GM23338 (cell line): Measurements from ENCODE around the gene SUCLG1. TPM values are rescaled to one million over a fixed set of nuclear protein-coding genes. Genes with fewer than 3 reads are reported as not detected.

Source experiments
- ATAC-seq: fragments of 200-7000 bp; cut with Tn5 transposase; 3 replicates; pipeline ENCODE4 v1.9.1; 2020
- DNase-seq: peaks from one replicate; pipeline ENCODE4 v3.0.0-alpha.2; 2015; ENCODE audit warnings: low spot score
- H2AFZ ChIP-seq: fragments of 200-600 bp; sonication (generic); 2 replicates; pipeline ENCODE4 v1.8.0; 2016; ENCODE audit warnings: antibody characterized with exemption, mild to moderate bottlenecking, moderate library complexity
- H3F3A ChIP-seq: fragments of 200-600 bp; sonication (generic); replicated peaks from 2 replicates; pipeline ENCODE4 v1.8.0; 2017; ENCODE audit warnings: antibody characterized with exemption, mixed run types, low read depth
- H3K27ac ChIP-seq: fragments of 200-600 bp; sonication (generic); 2 replicates; pipeline ENCODE4 v1.6.1; 2016; ENCODE audit warnings: low read depth
- H3K27me3 ChIP-seq: fragments of 200-600 bp; sonication (generic); 2 replicates; pipeline ENCODE4 v1.8.0; 2016; ENCODE audit warnings: mild to moderate bottlenecking, mixed run types, moderate library complexity; ENCODE audit not compliant: insufficient read depth
- H3K36me3 ChIP-seq: fragments of 200-600 bp; sonication (generic); 2 replicates; pipeline ENCODE4 v1.8.0; 2016; ENCODE audit warnings: mild to moderate bottlenecking; ENCODE audit not compliant: insufficient read depth
- H3K4me1 ChIP-seq: fragments of 200-600 bp; sonication (generic); 2 replicates; pipeline ENCODE4 v1.8.0; 2016; ENCODE audit warnings: mild to moderate bottlenecking, moderate library complexity; ENCODE audit not compliant: insufficient read depth
- H3K4me2 ChIP-seq: fragments of 200-600 bp; sonication (generic); 2 replicates; pipeline ENCODE4 v1.7.1; 2017; ENCODE audit warnings: mixed run types
- H3K4me3 ChIP-seq: fragments of 200-600 bp; sonication (generic); 2 replicates; pipeline ENCODE4 v1.6.1; 2016; ENCODE audit warnings: mixed run types
- H3K79me2 ChIP-seq: fragments of 200-600 bp; sonication (generic); replicated peaks from 2 replicates; pipeline ENCODE4 v1.8.0; 2017; ENCODE audit warnings: mild to moderate bottlenecking; ENCODE audit not compliant: insufficient read depth
- H3K9me2 ChIP-seq: fragments of 200-600 bp; sonication (generic); 2 replicates; pipeline ENCODE4 v1.8.0; 2017; ENCODE audit not compliant: insufficient read depth
- H4K20me1 ChIP-seq: fragments of 200-600 bp; sonication (generic); replicated peaks from 2 replicates; pipeline ENCODE4 v1.8.0; 2017; ENCODE audit warnings: mild to moderate bottlenecking; ENCODE audit not compliant: insufficient read depth
- H3K27ac Mint-ChIP-seq: 2 replicates; pipeline ENCODE4 v1.8.0; 2020; ENCODE audit warnings: inconsistent platforms, mild to moderate bottlenecking, moderate library complexity, mixed read lengths
- H3K27me3 Mint-ChIP-seq: 3 replicates; pipeline ENCODE4 v1.8.0; 2022; ENCODE audit warnings: low read depth, mild to moderate bottlenecking, moderate library complexity, mixed read lengths, inconsistent platforms; ENCODE audit not compliant: insufficient read depth, poor library complexity
- H3K36me3 Mint-ChIP-seq: 3 replicates; pipeline ENCODE4 v1.8.0; 2021; ENCODE audit warnings: low read depth, mild to moderate bottlenecking, inconsistent platforms, moderate library complexity, mixed read lengths
- H3K4me1 Mint-ChIP-seq: 3 replicates; pipeline ENCODE4 v1.8.0; 2020; ENCODE audit warnings: mild to moderate bottlenecking, inconsistent platforms, mixed read lengths
- H3K4me3 Mint-ChIP-seq: 3 replicates; pipeline ENCODE4 v1.8.0; 2021; ENCODE audit warnings: moderate library complexity, mild to moderate bottlenecking, inconsistent platforms, mixed read lengths
- H3K9me3 Mint-ChIP-seq: 3 replicates; pipeline ENCODE4 v1.8.0; 2020; ENCODE audit warnings: moderate library complexity, mild to moderate bottlenecking, inconsistent platforms, mixed read lengths
- ETS1 ChIP-seq: IDR thresholded peaks from 2 replicates; pipeline ENCODE4 v1.6.1; 2016; ENCODE audit warnings: antibody characterized with exemption
- EZH2 ChIP-seq: fragments of 200-600 bp; sonication (generic); IDR thresholded peaks from one replicate; pipeline ENCODE4 v1.8.0; 2017; ENCODE audit warnings: antibody characterized with exemption, mild to moderate bottlenecking, low read depth; ENCODE audit not compliant: unreplicated experiment
- POLR2AphosphoS5 ChIP-seq: IDR thresholded peaks from 2 replicates; pipeline ENCODE4 v1.6.1; 2016; ENCODE audit warnings: antibody characterized with exemption, low read depth
- STAT1 ChIP-seq: IDR thresholded peaks from one replicate; pipeline ENCODE4 v1.6.1; 2016; ENCODE audit warnings: antibody characterized with exemption; ENCODE audit not compliant: unreplicated experiment
- ZNF462 ChIP-seq: fragments of 250-450 bp; sonication (Bioruptor Pico); IDR thresholded peaks from 2 replicates; pipeline ENCODE4 v1.5.0; 2020; ENCODE audit warnings: mild to moderate bottlenecking, moderate library complexity
- polyA plus RNA-seq: library from polyadenylated mRNA; unstranded; fragments of >200 nt; fragmentation: Nextera tagmentation; extraction: Ambion mirVana; gene quantifications from 2 replicates; pipeline ENCODE4 v1.2.1, GENCODE V29; 2016
- total RNA-seq: library from RNA; depleted of rRNA; stranded (reverse); fragments of >200 nt; shearing (Covaris generic); gene quantifications from 2 replicates; pipeline ENCODE4 v1.2.3, GENCODE V29; 2014

The SUCLG1 gene
- total and polyA plus RNA-seq, 2 experiments from 2014 or later: 24.3 to 36.0 TPM

- TF ChIP-seq ZNF462 (CRISPR knock-in tag): no peak
- no peak for TF ChIP-seq EZH2
- no peak for TF ChIP-seq ETS1
- TF ChIP-seq STAT1: no peak
These were observed 29.8 kb downstream of the SUCLG1 start (continued) for GRCh38 chr2:84429328-84429727.

- no peaks in the 10 kb centered on the region for H3K9me2 ChIP-seq
- no peak overlapping the region for H3K4me3 ChIP-seq
- peaks cover 6% of the 10 kb centered on the region; the same call in 2 of the 3 replicates for H3K36me3 Mint-ChIP-seq
- DNase-seq (no peak), ATAC-seq (no peak)
- no peaks in the 10 kb centered on the region for H3F3A ChIP-seq
- no peak overlapping the region for H2AFZ ChIP-seq
- TF ChIP-seq POLR2AphosphoS5 (no peak), ZNF462 (CRISPR knock-in tag) (no peak)
- no peaks in the 10 kb centered on the region for H3K27me3 Mint-ChIP-seq
- peaks cover 3% of the 10 kb centered on the region; the same call in 1 of the 2 replicates for H4K20me1 ChIP-seq
- H3K36me3 ChIP-seq: no peaks in the 10 kb centered on the region; the same call in 1 of the 2 replicates
- no peaks in the 10 kb centered on the region for H3K4me1 Mint-ChIP-seq
- no peaks in the 10 kb centered on the region for H3K79me2 ChIP-seq
- H3K4me3 Mint-ChIP-seq: no peak overlapping the region
- H3K9me3 Mint-ChIP-seq: no peaks in the 10 kb centered on the region
- H3K4me2 ChIP-seq: no peak overlapping the region
- H3K4me1 ChIP-seq: no peaks in the 10 kb centered on the region
- no peak overlapping the region for H3K27ac ChIP-seq
- no peaks in the 10 kb centered on the region for H3K27me3 ChIP-seq
- H3K27ac Mint-ChIP-seq: no peak overlapping the region
These were observed 31.6 kb downstream of the SUCLG1 start for GRCh38 chr2:84427235-84428138.
